NB4 (cell line): ENCODE measurements around the gene ZSCAN1.
"Not testable (repeated sequence)": the region's sequence is repeated elsewhere in the genome, so short reads cannot be mapped to it uniquely, and the experiment has no call there.

Source experiments
- DNase-seq: peaks from one replicate; pipeline ENCODE4 v3.0.0; 2010; ENCODE audit warnings: low read depth
- H3K4me3 ChIP-seq: one replicate; pipeline ENCODE4 v1.5.1; 2011; ENCODE audit warnings: mild to moderate bottlenecking, low read depth, low read length, moderate library complexity
- CTCF ChIP-seq: IDR thresholded peaks from one replicate; pipeline ENCODE4 v1.5.1; 2012; ENCODE audit warnings: low read depth, low read length
- MAX ChIP-seq: IDR thresholded peaks from 2 replicates; pipeline ENCODE4 v1.6.1; 2011; ENCODE audit warnings: low read depth, low read length
- MYC ChIP-seq: IDR thresholded peaks from 2 replicates; pipeline ENCODE4 v1.6.1; 2011; ENCODE audit warnings: low read depth, low read length
- POLR2A ChIP-seq: IDR thresholded peaks from 2 replicates; pipeline ENCODE4 v1.6.1; 2011; ENCODE audit warnings: mild to moderate bottlenecking; ENCODE audit not compliant: insufficient read length; ENCODE audit errors: extremely low read depth

Gene ZSCAN1

GRCh38 chr19:58003174-58003828 is 30.5 kb upstream of the ZSCAN1 start:
- peak overlapping the region; percentile 21 for H3K4me3 ChIP-seq
- TF ChIP-seq MAX (no peak), CTCF (no peak), MYC (no peak), POLR2A (no peak)
- no peak for DNase-seq

- H3K4me3 ChIP-seq, result no peak overlapping the region
- peak; percentile 16 for DNase-seq
- no peak for TF ChIP-seq MYC
- no peak for TF ChIP-seq POLR2A
- no peak for TF ChIP-seq MAX
These were observed 26.5 kb upstream of the ZSCAN1 start for GRCh38 chr19:58007285-58007684.

- DNase-seq, H3K4me3 ChIP-seq: not testable (repeated sequence)
These were observed 24.9 kb upstream of the ZSCAN1 start for GRCh38 chr19:58008877-58009276.

- no peak overlapping the region for H3K4me3 ChIP-seq
- no peak for DNase-seq
- TF ChIP-seq MYC (no peak), CTCF (no peak), MAX (no peak), POLR2A (no peak)
These were observed 24.5 kb upstream of the ZSCAN1 start for GRCh38 chr19:58009301-58009665.

- DNase-seq, result no peak
These were observed 24.0 kb upstream of the ZSCAN1 start for GRCh38 chr19:58009666-58010301.

GRCh38 chr19:58010507-58010906 is 23.3 kb upstream of the ZSCAN1 start:
- TF ChIP-seq MYC (no peak), MAX (no peak), POLR2A (no peak), CTCF (no peak)
- H3K4me3 ChIP-seq, result no peak overlapping the region
- DNase-seq, result no peak

More at GRCh38 chr19:58009666-58010301, 24.0 kb upstream of the ZSCAN1 start:
- TF ChIP-seq MYC, result no peak
- TF ChIP-seq MAX, result no peak
- no peak for TF ChIP-seq POLR2A
- TF ChIP-seq CTCF, result no peak
- H3K4me3 ChIP-seq, result no peak overlapping the region
